ENCODE results near the gene LPAR3.
A peak's percentile ranks its signal among the peaks of the same experiment; 100 is the strongest.
"Not testable (repeated sequence)": the region's sequence is repeated elsewhere in the genome, so short reads cannot be mapped to it uniquely, and the experiment has no call there.

Gene LPAR3

GRCh38 chr1:84902727-84903126, 9.7 kb upstream of the LPAR3 start:
- not testable (repeated sequence) for DNase-seq

GRCh38 chr1:84899969-84900368, 7.0 kb upstream of the LPAR3 start:
- DNase-seq: no peak

- DNase-seq: no peak
Measured at GRCh38 chr1:84896279-84896678, 3.3 kb upstream of the LPAR3 start.

GRCh38 chr1:84890566-84890965, 2.4 kb downstream of the LPAR3 start:
- no peak for DNase-seq

- no peak for DNase-seq
Measured at GRCh38 chr1:84889437-84889836, 3.6 kb downstream of the LPAR3 start.

GRCh38 chr1:84888753-84889152, 4.3 kb downstream of the LPAR3 start:
- no peak for DNase-seq

- no peak for DNase-seq
Measured at GRCh38 chr1:84887261-84887934, 5.6 kb downstream of the LPAR3 start.

- DNase-seq: no peak
Measured at GRCh38 chr1:84885469-84885868, 7.5 kb downstream of the LPAR3 start.

- DNase-seq: no peak
Measured at GRCh38 chr1:84884671-84885389, 8.2 kb downstream of the LPAR3 start.

- DNase-seq: no peak
Measured at GRCh38 chr1:84883286-84883685, 9.7 kb downstream of the LPAR3 start.

GRCh38 chr1:84877592-84877991, 15.4 kb downstream of the LPAR3 start:
- no peak for DNase-seq

GRCh38 chr1:84876353-84876752, 16.7 kb downstream of the LPAR3 start:
- no peak for DNase-seq

GRCh38 chr1:84873366-84873765, 19.6 kb downstream of the LPAR3 start:
- no peak for DNase-seq

GRCh38 chr1:84872696-84873355, 20.2 kb downstream of the LPAR3 start:
- no peak for DNase-seq

GRCh38 chr1:84871181-84871580, 21.8 kb downstream of the LPAR3 start:
- DNase-seq: no peak

GRCh38 chr1:84870591-84870990, 22.4 kb downstream of the LPAR3 start:
- DNase-seq: no peak

GRCh38 chr1:84869720-84870119, 23.3 kb downstream of the LPAR3 start:
- DNase-seq: no peak

- peak; percentile 36 for DNase-seq
Measured at GRCh38 chr1:84862810-84863251, 30.2 kb downstream of the LPAR3 start.

GRCh38 chr1:84861988-84862644, 30.9 kb downstream of the LPAR3 start:
- DNase-seq: no peak

- DNase-seq: no peak
Measured at GRCh38 chr1:84861516-84861915, 31.5 kb downstream of the LPAR3 start.

GRCh38 chr1:84859866-84860265, 33.1 kb downstream of the LPAR3 start:
- no peak for DNase-seq

- DNase-seq: no peak
Measured at GRCh38 chr1:84857906-84858305, 35.1 kb downstream of the LPAR3 start.

- no peak for DNase-seq
Measured at GRCh38 chr1:84856726-84857270, 36.2 kb downstream of the LPAR3 start.
